T-cell (primary cell): Measurements from ENCODE around the gene PNPLA3. TPM values are rescaled to one million over a fixed set of nuclear protein-coding genes. Genes with fewer than 3 reads are reported as not detected.
A peak's percentile ranks its signal among the peaks of the same experiment; 100 is the strongest.

Source experiments
- ATAC-seq, 4 experiments: fragments of 200-7000 bp in 3 of 4; fragments of 150-1000 bp in 1 of 4; cut with Tn5 transposase; replicated peaks in 1 of 4; 1 replicate in 3 of 4; 2 replicates in 1 of 4; pipeline ENCODE4 v1.10.0; 2021; ENCODE audit warnings: moderate library complexity in 3 of 4, mild to moderate bottlenecking in 2 of 4, moderate number of reproducible peaks in 1 of 4
- CTCF ChIA-PET, 2 donors: fragments of 300-600 bp; sonication (Branson Sonifier 250); formaldehyde crosslinking; loops; one replicate each; lab custom pipeline; 2022; ENCODE audit warnings: antibody characterized with exemption in 2 of 2; lab: Charles Lee
- POLR2A ChIA-PET, 2 donors: fragments of 300-600 bp; sonication (Branson Sonifier 250); formaldehyde crosslinking; loops; one replicate each; lab custom pipeline; 2022; ENCODE audit warnings: antibody characterized with exemption in 2 of 2; lab: Charles Lee
- DNase-seq, 35 experiments: peaks; one replicate each; pipeline versions ENCODE4 v3.0.0 to v3.0.0-alpha.2; 2013 to 2023
- H3K27ac ChIP-seq: one replicate; pipeline ENCODE4 v1.5.1; 2013; ENCODE audit warnings: low read length
- H3K27me3 ChIP-seq, 2 experiments: replicated peaks in 1 of 2; 1 replicate in 1 of 2; 2 replicates in 1 of 2; pipeline versions ENCODE4 v1.6.1 to v1.7.0; 2013; ENCODE audit warnings: low read length in 1 of 2, mixed read lengths in 1 of 2; ENCODE audit not compliant: control insufficient read depth in 2 of 2, insufficient read depth in 2 of 2; ENCODE audit errors: extremely low read depth in 1 of 2
- H3K36me3 ChIP-seq, 2 donors: 1 replicate in 1 of 2; 2 replicates in 1 of 2; pipeline versions ENCODE4 v1.6.1 to v1.7.0; 2013; ENCODE audit warnings: low read length in 1 of 2; ENCODE audit not compliant: control insufficient read depth in 2 of 2, insufficient read depth in 1 of 2; ENCODE audit errors: extremely low read depth in 1 of 2
- H3K4me1 ChIP-seq, 2 experiments: 1 replicate in 1 of 2; 2 replicates in 1 of 2; pipeline versions ENCODE4 v1.6.1 to v1.7.0; 2013; ENCODE audit warnings: low read length in 2 of 2, mixed read lengths in 1 of 2; ENCODE audit not compliant: insufficient read depth in 2 of 2, control insufficient read depth in 1 of 2; ENCODE audit errors: extremely low read depth in 1 of 2
- H3K4me3 ChIP-seq, 2 donors: 1 replicate in 1 of 2; 2 replicates in 1 of 2; pipeline versions ENCODE4 v1.5.1 to v1.7.0; 2013; ENCODE audit warnings: mild to moderate bottlenecking in 2 of 2, low read length in 1 of 2, moderate library complexity in 1 of 2; ENCODE audit not compliant: control insufficient read depth in 1 of 2; ENCODE audit errors: extremely low read depth in 1 of 2
- H3K9me3 ChIP-seq: 2 replicates; pipeline ENCODE4 v1.7.0; 2013
- H3K27ac Mint-ChIP-seq, 2 donors: one replicate each; pipeline ENCODE4 v1.8.0; 2020 to 2021; ENCODE audit warnings: mild to moderate bottlenecking in 2 of 2, mixed read lengths in 2 of 2
- H3K27me3 Mint-ChIP-seq, 2 donors: one replicate each; pipeline ENCODE4 v1.8.0; 2021 to 2022; ENCODE audit warnings: mixed read lengths in 2 of 2
- H3K36me3 Mint-ChIP-seq: one replicate; pipeline ENCODE4 v1.8.0; 2021; ENCODE audit warnings: mixed read lengths
- H3K4me1 Mint-ChIP-seq, 3 donors: one replicate each; pipeline ENCODE4 v1.8.0; 2020 to 2022; ENCODE audit warnings: mixed read lengths in 3 of 3, mild to moderate bottlenecking in 1 of 3
- H3K4me3 Mint-ChIP-seq, 3 donors: one replicate each; pipeline ENCODE4 v1.8.0; 2020 to 2022; ENCODE audit warnings: mild to moderate bottlenecking in 3 of 3, mixed read lengths in 3 of 3, moderate library complexity in 3 of 3
- H3K9me3 Mint-ChIP-seq, 3 donors: one replicate each; pipeline ENCODE4 v1.8.0; 2020 to 2022; ENCODE audit warnings: mixed read lengths in 3 of 3
- WGBS: methylation state at CpG from one replicate; pipeline ENCODE4 v1.1.5; 2013; ENCODE audit warnings: missing lambda C conversion rate; ENCODE audit not compliant: insufficient coverage; 5-methylcytosine and 5-hydroxymethylcytosine counted together
- total RNA-seq, 35 experiments: library from RNA in 6 of 35; stranded (reverse) in 6 of 35; fragments of 120-200 nt in 1 of 35; gene quantifications; one replicate each; pipeline versions ENCODE4 v1.2.1 to v1.2.4 and lab custom pipeline; 2013 to 2026

PNPLA3 gene
- total RNA-seq, 5 donors from 2014 or later (not counting 1 experiment from before 2014, with no cell fraction given), result 0.13 to 0.26 (median 0.16) TPM; not detected in 2

- Mint-ChIP-seq H3K4me1 (peaks cover 25% of the 10 kb centered on the region in 3 donors), H3K9me3 (no peaks in the 10 kb centered on the region), H3K27ac (peak overlapping the region in 1 of 2 donors; percentile 23), H3K4me3 (no peak overlapping the region), H3K36me3 (peaks cover 47% of the 10 kb centered on the region), H3K27me3 (no peaks in the 10 kb centered on the region)
- H3K9me3 ChIP-seq, result no peaks in the 10 kb centered on the region
- no peak overlapping the region for H3K4me3 ChIP-seq
- ATAC-seq, result no peak
- peaks cover 6 to 64% of the 10 kb centered on the region in 2 donors for H3K36me3 ChIP-seq
- H3K27ac ChIP-seq, result no peak overlapping the region
- WGBS, result 100% methylated on average over 1 of the region's 11 CpGs
- peaks cover 2 to 21% of the 10 kb centered on the region in 2 experiments for H3K4me1 ChIP-seq
- no peaks in the 10 kb centered on the region for H3K27me3 ChIP-seq
- no peak for DNase-seq
- CTCF ChIA-PET, result interaction anchor here in 1 of 2 donors (1.3 kb wide), 1 partner anchor 636 kb away, joined by 3 read pairs; no protein-coding TSS in a partner anchor
- POLR2A ChIA-PET, result no interaction called here
Observed at GRCh38 chr22:43991316-43992020, 67.9 kb downstream of the PNPLA3 start.

GRCh38 chr22:43992331-43992821 lies 68.8 kb downstream of the PNPLA3 start:
- Mint-ChIP-seq H3K4me3 (no peak overlapping the region), H3K9me3 (no peaks in the 10 kb centered on the region), H3K27me3 (no peaks in the 10 kb centered on the region), H3K4me1 (peaks cover 27 to 34% (median 28%) of the 10 kb centered on the region in 3 donors), H3K36me3 (peaks cover 43% of the 10 kb centered on the region), H3K27ac (no peak overlapping the region)
- DNase-seq, result no peak
- no peaks in the 10 kb centered on the region for H3K9me3 ChIP-seq
- 91% methylated on average over 11 of the region's 16 CpGs for WGBS
- no peak overlapping the region for H3K27ac ChIP-seq
- peaks cover 2 to 28% of the 10 kb centered on the region in 2 experiments for H3K4me1 ChIP-seq
- H3K27me3 ChIP-seq, result no peaks in the 10 kb centered on the region
- POLR2A ChIA-PET, result no interaction called here
- peaks cover 6 to 60% of the 10 kb centered on the region in 2 donors for H3K36me3 ChIP-seq
- ATAC-seq, result no peak
- H3K4me3 ChIP-seq, result no peak overlapping the region
- CTCF ChIA-PET, result interaction anchor here (1.2 to 2.1 kb wide), 7 partner anchors 40 to 635 kb away, joined by 3 to 15 read pairs (median 5); partner anchors contain the start of gene PARVG (in 1 of the 2)

- H3K36me3 ChIP-seq, result peaks cover 6 to 53% of the 10 kb centered on the region in 2 donors
- no peaks in the 10 kb centered on the region for H3K9me3 ChIP-seq
- peak; percentile 15 to 79 (median 48) for DNase-seq
- WGBS, result 39% methylated on average over 11 of the region's 20 CpGs
- H3K4me3 Mint-ChIP-seq, result no peak overlapping the region
- H3K4me1 Mint-ChIP-seq, result peaks cover 27 to 35% (median 28%) of the 10 kb centered on the region in 3 donors
- peak overlapping the region; percentile 29 to 65 for H3K27ac Mint-ChIP-seq
- H3K27me3 Mint-ChIP-seq, result no peaks in the 10 kb centered on the region
- H3K27ac ChIP-seq, result no peak overlapping the region
- H3K4me1 ChIP-seq, result peaks cover 2 to 28% of the 10 kb centered on the region in 2 experiments
- ChIA-PET POLR2A (no interaction called here), CTCF (interaction anchor here (0.6 to 2.1 kb wide), 23 partner anchors 8 to 1068 kb away, joined by 3 to 19 read pairs (median 4); partner anchors contain the start of gene PARVG (in 1 of the 2))
- no peaks in the 10 kb centered on the region for H3K9me3 Mint-ChIP-seq
- peaks cover 43% of the 10 kb centered on the region for H3K36me3 Mint-ChIP-seq
- H3K27me3 ChIP-seq, result no peaks in the 10 kb centered on the region
- ATAC-seq, result peak; percentile 54 to 67 (median 61)
- no peak overlapping the region for H3K4me3 ChIP-seq
Observed at GRCh38 chr22:43993072-43993760, 69.6 kb downstream of the PNPLA3 start.

GRCh38 chr22:43994006-43994405 lies 70.4 kb downstream of the PNPLA3 start:
- Mint-ChIP-seq H3K27me3 (no peaks in the 10 kb centered on the region), H3K36me3 (peaks cover 46% of the 10 kb centered on the region), H3K4me1 (peaks cover 27 to 35% (median 28%) of the 10 kb centered on the region in 3 donors), H3K4me3 (peak overlapping the region in 1 of 3 donors; percentile 90), H3K27ac (peak overlapping the region; percentile 69 to 72), H3K9me3 (no peaks in the 10 kb centered on the region)
- POLR2A ChIA-PET, result no interaction called here
- peaks cover 6 to 51% of the 10 kb centered on the region in 2 donors for H3K36me3 ChIP-seq
- H3K27me3 ChIP-seq, result no peaks in the 10 kb centered on the region
- CTCF ChIA-PET, result interaction anchor here (0.6 to 2.1 kb wide), 16 partner anchors 11 to 691 kb away, joined by 3 to 19 read pairs (median 5); partner anchors contain the start of gene PARVG (in 1 of the 2)
- H3K9me3 ChIP-seq, result no peaks in the 10 kb centered on the region
- no peak overlapping the region for H3K27ac ChIP-seq
- DNase-seq (no peak), ATAC-seq (no peak)
- 100% methylated on average over 10 of the region's 11 CpGs for WGBS
- H3K4me1 ChIP-seq, result peaks cover 2 to 28% of the 10 kb centered on the region in 2 experiments
- no peak overlapping the region for H3K4me3 ChIP-seq

GRCh38 chr22:43994416-43994815 lies 70.8 kb downstream of the PNPLA3 start:
- Histone ChIP-seq H3K4me3 (no peak overlapping the region), H3K9me3 (no peaks in the 10 kb centered on the region), H3K4me1 (peaks cover 2 to 28% of the 10 kb centered on the region in 2 experiments), H3K27me3 (no peaks in the 10 kb centered on the region), H3K27ac (no peak overlapping the region), H3K36me3 (peaks cover 6 to 51% of the 10 kb centered on the region in 2 donors)
- H3K27ac Mint-ChIP-seq, result peak overlapping the region; percentile 69 to 96
- ATAC-seq, result no peak
- ChIA-PET CTCF (interaction anchor here (1.2 to 2.1 kb wide), 5 partner anchors 10 to 632 kb away, joined by 3 to 15 read pairs (median 5); partner anchors contain the start of gene PARVG (in 1 of the 2)), POLR2A (no interaction called here)
- DNase-seq, result no peak
- H3K27me3 Mint-ChIP-seq, result no peaks in the 10 kb centered on the region
- no peaks in the 10 kb centered on the region for H3K9me3 Mint-ChIP-seq
- H3K4me3 Mint-ChIP-seq, result peak overlapping the region in 2 of 3 donors; percentile 89 to 90
- peaks cover 48% of the 10 kb centered on the region for H3K36me3 Mint-ChIP-seq
- peaks cover 27 to 35% (median 28%) of the 10 kb centered on the region in 3 donors for H3K4me1 Mint-ChIP-seq
- WGBS, result 77% methylated on average over 9 of the region's 9 CpGs
